K562 (cell line): Measurements from ENCODE around the gene SMIM45.

Source experiments
- MYC ChIP-seq, 2 experiments: fragments of 250-450 bp in 1 of 2; sonication (Bioruptor Pico) in 1 of 2; IDR thresholded peaks; 2 replicates each; pipeline versions ENCODE4 v1.5.1 to v1.6.1; 2012 to 2021; ENCODE audit warnings: low read depth in 2 of 2, borderline replicate concordance in 1 of 2, improper control_type of control experiment in 1 of 2, low read length in 1 of 2, mild to moderate bottlenecking in 1 of 2, moderate library complexity in 1 of 2
- NCOA1 ChIP-seq: fragments of 450-650 bp; IDR thresholded peaks from 2 replicates; pipeline ENCODE4 v1.6.1; 2016; ENCODE audit warnings: low read depth
- SP2 ChIP-seq: IDR thresholded peaks from 2 replicates; pipeline ENCODE4 v1.6.1; 2011; ENCODE audit warnings: mild to moderate bottlenecking, low read depth, low read length, moderate library complexity; ENCODE audit not compliant: poor library complexity, severe bottlenecking; ENCODE audit errors: extremely low read depth
- SUPT5H ChIP-seq: fragments of 450-650 bp; IDR thresholded peaks from 2 replicates; pipeline ENCODE4 v1.6.1; 2016
- TGIF2 ChIP-seq: sonication (generic); formaldehyde crosslinking; IDR thresholded peaks from 2 replicates; pipeline ENCODE4 v1.8.1; 2022; ENCODE audit warnings: mild to moderate bottlenecking, missing genetic modification reagents, moderate library complexity

DNA sequence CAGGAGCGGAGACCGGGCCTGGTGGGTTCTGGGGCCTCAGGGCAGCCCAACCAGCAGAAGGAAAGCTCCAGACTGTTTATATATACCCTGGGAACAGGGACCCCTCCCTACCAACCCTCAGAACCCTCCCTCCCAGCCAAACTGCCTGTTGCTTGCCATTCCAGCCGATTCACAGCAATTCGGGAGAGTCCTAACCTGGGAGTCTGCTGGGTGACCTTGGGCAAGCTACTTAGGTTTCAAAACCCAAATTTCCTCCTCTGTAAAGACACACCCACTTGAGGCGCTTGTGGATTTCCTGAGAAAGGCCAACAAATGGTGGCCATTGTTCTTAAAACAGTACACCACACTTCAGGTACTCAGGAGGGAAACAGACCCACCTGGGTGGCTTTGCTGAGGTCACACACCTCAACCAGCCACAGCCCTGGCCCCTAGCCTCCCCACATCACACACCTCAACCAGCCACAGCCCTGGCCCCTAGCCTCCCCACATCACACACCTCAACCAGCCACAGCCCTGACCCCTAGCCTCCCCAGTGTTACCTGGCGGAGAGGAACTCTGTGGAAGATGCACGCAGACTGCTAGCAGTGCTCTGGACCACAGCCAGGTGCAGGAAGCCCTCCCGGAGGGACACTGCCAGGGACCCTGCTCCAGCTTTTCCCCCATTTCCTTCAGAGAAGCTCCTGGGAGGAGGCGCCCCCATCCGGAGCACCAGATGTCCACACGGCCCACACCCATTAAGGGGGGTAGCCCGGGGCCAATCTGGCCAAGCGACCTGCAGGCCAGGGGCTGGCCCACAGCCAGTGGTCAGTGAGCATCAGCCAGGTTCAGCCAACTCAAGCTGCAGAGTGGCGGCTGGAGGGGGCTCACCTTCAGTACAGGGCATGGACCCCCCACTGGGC, 43.3 kb upstream of the SMIM45 start:
- no peak for TF ChIP-seq NCOA1
- no peak for TF ChIP-seq SP2
- no peak for TF ChIP-seq TGIF2
- peak; percentile 10; the same call in 1 of the 2 replicates for TF ChIP-seq SUPT5H
- TF ChIP-seq MYC (IDR thresholded peaks at IDR 0.05; ENCODE audit: low read depth, low read length) = no peak
- no peak for TF ChIP-seq MYC (CRISPR knock-in tag; IDR thresholded peaks at IDR 0.05; ENCODE audit: borderline replicate concordance, low read depth)
